Upper lobe of left lung (tissue), 6 donors: Measurements from ENCODE around the gene KIF26B. TPM values are rescaled to one million over a fixed set of nuclear protein-coding genes. Genes with fewer than 3 reads are reported as not detected.

Experiments
- ATAC-seq, 2 donors: fragments of 200-7000 bp; cut with Tn5 transposase; one replicate each; pipeline ENCODE4 v1.9.1; 2022; ENCODE audit warnings: mild to moderate bottlenecking in 2 of 2, moderate library complexity in 2 of 2; ENCODE audit not compliant: low FRiP score in 2 of 2
- DNase-seq, 2 donors: peaks; one replicate each; pipeline ENCODE4 v3.0.0-alpha.2; 2019 to 2020
- H3K27ac ChIP-seq, 4 donors: fragments of 200-600 bp; sonication (generic); one replicate each; pipeline ENCODE4 v1.5.1; 2016 to 2019
- H3K27me3 ChIP-seq, 4 donors: fragments of 200-600 bp; sonication (generic); one replicate each; pipeline ENCODE4 v1.5.1; 2017 to 2019
- H3K36me3 ChIP-seq, 4 donors: fragments of 200-600 bp; sonication (generic); one replicate each; pipeline ENCODE4 v1.5.1; 2016 to 2019
- H3K4me1 ChIP-seq, 4 donors: fragments of 200-600 bp; sonication (generic); one replicate each; pipeline ENCODE4 v1.5.1; 2018 to 2019
- H3K4me3 ChIP-seq, 4 donors: fragments of 200-600 bp; sonication (generic); one replicate each; pipeline ENCODE4 v1.5.1; 2017 to 2019; ENCODE audit warnings: mild to moderate bottlenecking in 2 of 4, moderate library complexity in 1 of 4
- H3K9me3 ChIP-seq, 4 donors: fragments of 200-600 bp; sonication (generic); one replicate each; pipeline ENCODE4 v1.5.1; 2018 to 2019
- EP300 ChIP-seq, 4 donors: sonication (generic); formaldehyde crosslinking; IDR thresholded peaks; one replicate each; pipeline ENCODE4 v1.5.1; 2017; ENCODE audit warnings: antibody characterized with exemption in 4 of 4, control low read depth in 2 of 4
- POLR2A ChIP-seq, 4 donors: fragments of 450-650 bp; IDR thresholded peaks; one replicate each; pipeline ENCODE4 v1.5.1; 2016 to 2017; ENCODE audit warnings: antibody characterized with exemption in 4 of 4, mild to moderate bottlenecking in 2 of 4
- POLR2AphosphoS5 ChIP-seq, 2 donors: sonication (generic); formaldehyde crosslinking; IDR thresholded peaks; one replicate each; pipeline ENCODE4 v1.5.1; 2017; ENCODE audit warnings: antibody characterized with exemption in 2 of 2
- WGBS, 2 donors: methylation state at CpG; one replicate each; pipeline ENCODE4 v1.1.5; 2017 to 2018; 5-methylcytosine and 5-hydroxymethylcytosine counted together
- total RNA-seq, 6 donors: library from RNA; depleted of rRNA in 4 of 6; stranded (reverse); fragments of >200 nt in 4 of 6; gene quantifications; one replicate each; pipeline versions ENCODE4 v1.1.0 to v1.2.1, GENCODE V29; 2016 to 2021
- TF ChIP-seq, protein P1 (sequence below), 6 experiments: fragments of 450-650 bp in 4 of 6; fragments of 200-600 bp in 2 of 6; sonication (generic) in 2 of 6; IDR thresholded peaks; one replicate each; pipeline ENCODE4 v1.5.1; 2016 to 2019; ENCODE audit warnings: antibody characterized with exemption in 6 of 6
- donor health status: DM: no; HTN: no; CAD: no; lungs with moderate emphysema.
- donor health status: DM: no; HTN: yes; CAD: no; lungs with severe emphysema.

KIF26B gene
- total RNA-seq, 6 donors from 2014 or later: 1.2 to 4.3 (median 2.1) TPM

DNA sequence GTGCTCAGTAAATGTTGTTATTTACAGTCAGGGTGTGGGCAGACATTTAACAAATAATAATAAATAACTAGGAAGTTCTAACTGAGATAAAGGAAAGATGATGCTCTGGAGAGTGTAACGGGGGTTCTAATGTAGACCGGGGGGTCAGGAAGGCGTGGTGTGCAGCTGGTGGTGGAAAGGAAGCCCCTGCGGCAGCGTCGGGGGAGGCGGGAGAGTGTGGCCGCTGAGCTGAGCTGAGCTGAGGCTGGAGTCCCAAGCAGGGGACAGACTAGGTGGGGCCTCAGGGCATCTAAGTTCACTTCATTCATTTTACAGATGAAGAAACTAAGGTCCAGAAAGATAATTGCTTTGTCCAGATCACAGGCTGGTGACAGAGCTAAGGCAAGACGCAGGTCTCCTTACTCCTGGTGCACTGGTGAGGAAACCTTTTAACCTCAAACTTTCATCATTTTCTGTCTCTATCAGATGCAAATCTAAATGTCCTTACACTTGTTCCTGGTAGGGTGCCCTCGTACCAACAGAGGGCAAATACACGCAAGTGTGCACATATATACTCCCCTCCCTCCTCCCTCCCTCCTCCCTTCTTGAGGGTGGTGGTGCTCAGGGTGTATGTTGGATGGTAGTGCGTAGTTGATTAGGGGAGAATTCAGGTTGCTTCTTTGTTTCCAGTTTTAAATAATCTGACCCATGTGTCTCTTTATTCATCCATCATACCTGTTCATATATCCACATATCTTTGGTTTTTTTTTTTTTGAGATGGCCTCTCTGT lies 44.1 kb downstream of the KIF26B start:
- Histone ChIP-seq H3K27me3 (no peaks in the 10 kb centered on the region), H3K27ac (no peak overlapping the region), H3K4me3 (no peak overlapping the region), H3K36me3 (no peaks in the 10 kb centered on the region), H3K4me1 (no peaks in the 10 kb centered on the region), H3K9me3 (no peaks in the 10 kb centered on the region)
- TF ChIP-seq, protein P1, sequence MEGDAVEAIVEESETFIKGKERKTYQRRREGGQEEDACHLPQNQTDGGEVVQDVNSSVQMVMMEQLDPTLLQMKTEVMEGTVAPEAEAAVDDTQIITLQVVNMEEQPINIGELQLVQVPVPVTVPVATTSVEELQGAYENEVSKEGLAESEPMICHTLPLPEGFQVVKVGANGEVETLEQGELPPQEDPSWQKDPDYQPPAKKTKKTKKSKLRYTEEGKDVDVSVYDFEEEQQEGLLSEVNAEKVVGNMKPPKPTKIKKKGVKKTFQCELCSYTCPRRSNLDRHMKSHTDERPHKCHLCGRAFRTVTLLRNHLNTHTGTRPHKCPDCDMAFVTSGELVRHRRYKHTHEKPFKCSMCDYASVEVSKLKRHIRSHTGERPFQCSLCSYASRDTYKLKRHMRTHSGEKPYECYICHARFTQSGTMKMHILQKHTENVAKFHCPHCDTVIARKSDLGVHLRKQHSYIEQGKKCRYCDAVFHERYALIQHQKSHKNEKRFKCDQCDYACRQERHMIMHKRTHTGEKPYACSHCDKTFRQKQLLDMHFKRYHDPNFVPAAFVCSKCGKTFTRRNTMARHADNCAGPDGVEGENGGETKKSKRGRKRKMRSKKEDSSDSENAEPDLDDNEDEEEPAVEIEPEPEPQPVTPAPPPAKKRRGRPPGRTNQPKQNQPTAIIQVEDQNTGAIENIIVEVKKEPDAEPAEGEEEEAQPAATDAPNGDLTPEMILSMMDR (IDR thresholded peaks at IDR 0.05): no peak
- no peak for TF ChIP-seq POLR2A (IDR thresholded peaks at IDR 0.05)
- no peak for TF ChIP-seq EP300 (IDR thresholded peaks at IDR 0.05)
- TF ChIP-seq POLR2AphosphoS5 (IDR thresholded peaks at IDR 0.05): no peak
- DNase-seq (no peak), ATAC-seq (no peak)
- 50 to 51% methylated on average over 12 of the region's 12 CpGs for WGBS, 2 donors

DNA sequence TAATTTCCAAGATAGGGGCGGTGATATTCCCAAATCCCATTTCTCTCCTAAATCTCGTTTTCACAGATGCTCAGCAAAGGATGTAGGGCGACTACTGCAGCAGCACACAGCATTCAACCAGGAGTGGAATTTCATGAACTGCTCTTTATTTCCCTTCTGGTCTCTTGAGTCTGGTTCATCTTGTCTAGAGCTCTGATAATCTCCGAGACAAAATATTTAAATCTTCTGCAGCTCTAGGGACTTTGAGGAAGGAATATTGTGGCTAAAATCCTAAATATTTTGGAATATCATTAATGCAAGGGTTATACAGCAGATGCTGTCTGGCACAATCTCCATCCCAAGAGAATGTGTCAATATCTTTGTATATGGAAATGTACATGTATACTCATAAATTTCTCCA lies 45.4 kb downstream of the KIF26B start:
- no peak for TF ChIP-seq POLR2AphosphoS5 (IDR thresholded peaks at IDR 0.05)
- TF ChIP-seq POLR2A (IDR thresholded peaks at IDR 0.05): no peak
- no peak for TF ChIP-seq EP300 (IDR thresholded peaks at IDR 0.05)
- TF ChIP-seq, protein P1 (IDR thresholded peaks at IDR 0.05): no peak
- WGBS, 2 donors: 92 to 94% methylated on average over 4 of the region's 4 CpGs
- no peaks in the 10 kb centered on the region for H3K36me3 ChIP-seq
- no peaks in the 10 kb centered on the region for H3K4me1 ChIP-seq
- DNase-seq: no peak
- no peak for ATAC-seq
- no peak overlapping the region for H3K27ac ChIP-seq
- no peaks in the 10 kb centered on the region for H3K9me3 ChIP-seq
- no peak overlapping the region for H3K4me3 ChIP-seq
- no peaks in the 10 kb centered on the region for H3K27me3 ChIP-seq

DNA sequence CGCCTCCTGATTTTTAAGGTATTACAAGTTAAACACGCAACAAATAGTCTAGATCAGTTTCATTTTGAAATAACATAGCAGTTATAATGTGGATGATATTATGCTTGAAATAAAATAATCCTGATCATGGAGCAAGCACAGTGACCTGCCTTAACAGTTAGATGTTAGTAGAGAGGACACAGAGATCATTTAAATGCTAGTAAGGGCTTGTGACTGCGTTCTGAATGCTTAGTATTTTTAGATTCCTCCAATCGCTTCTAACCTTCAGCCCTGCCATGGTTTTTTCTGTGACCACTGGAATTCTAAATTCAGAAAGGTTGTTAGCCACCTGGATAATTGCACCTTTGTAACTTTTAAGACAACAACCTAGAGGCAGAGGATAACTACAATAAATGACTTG lies 46.4 kb downstream of the KIF26B start:
- H3K4me1 ChIP-seq: no peaks in the 10 kb centered on the region
- 89 to 96% methylated on average over 4 of the region's 4 CpGs for WGBS, 2 donors
- H3K27ac ChIP-seq: no peak overlapping the region
- TF ChIP-seq POLR2A (IDR thresholded peaks at IDR 0.05) (no peak), POLR2AphosphoS5 (IDR thresholded peaks at IDR 0.05) (no peak), EP300 (IDR thresholded peaks at IDR 0.05) (no peak)
- TF ChIP-seq, protein P1 (IDR thresholded peaks at IDR 0.05): no peak
- no peaks in the 10 kb centered on the region for H3K36me3 ChIP-seq
- ATAC-seq (no peak), DNase-seq (no peak)
- H3K27me3 ChIP-seq: no peaks in the 10 kb centered on the region
- no peak overlapping the region for H3K4me3 ChIP-seq
- peaks cover 2 to 5% (median 3%) of the 10 kb centered on the region in 4 donors for H3K9me3 ChIP-seq

DNA sequence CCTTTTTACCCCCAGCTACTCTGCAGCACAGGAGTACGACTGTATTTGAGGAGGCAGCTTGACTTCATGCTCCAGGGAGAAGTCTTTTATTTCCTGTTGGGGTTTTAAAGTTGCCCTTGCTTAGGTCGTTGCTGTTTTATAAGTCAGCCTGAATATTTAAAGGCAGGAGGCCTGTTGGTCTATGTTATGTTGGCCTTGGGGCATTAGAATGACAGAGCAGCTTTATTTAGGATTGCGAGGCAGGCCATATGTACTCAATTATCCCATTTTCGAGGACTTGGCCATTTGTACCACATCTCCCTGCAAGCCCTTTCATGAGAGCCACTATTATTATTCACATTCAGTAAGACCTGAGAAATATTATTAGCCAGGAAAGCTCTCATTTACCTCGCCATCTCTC lies 47.0 kb downstream of the KIF26B start:
- no peaks in the 10 kb centered on the region for H3K27me3 ChIP-seq
- H3K4me1 ChIP-seq: no peaks in the 10 kb centered on the region
- DNase-seq (no peak), ATAC-seq (no peak)
- no peaks in the 10 kb centered on the region for H3K36me3 ChIP-seq
- no peak overlapping the region for H3K4me3 ChIP-seq
- peaks cover 8 to 10% (median 9%) of the 10 kb centered on the region in 4 donors for H3K9me3 ChIP-seq
- H3K27ac ChIP-seq: no peak overlapping the region
- TF ChIP-seq, protein P1 (IDR thresholded peaks at IDR 0.05): no peak
- TF ChIP-seq POLR2AphosphoS5 (IDR thresholded peaks at IDR 0.05) (no peak), EP300 (IDR thresholded peaks at IDR 0.05) (no peak), POLR2A (IDR thresholded peaks at IDR 0.05) (no peak)
- 71 to 72% methylated on average over 5 of the region's 5 CpGs for WGBS, 2 donors

DNA sequence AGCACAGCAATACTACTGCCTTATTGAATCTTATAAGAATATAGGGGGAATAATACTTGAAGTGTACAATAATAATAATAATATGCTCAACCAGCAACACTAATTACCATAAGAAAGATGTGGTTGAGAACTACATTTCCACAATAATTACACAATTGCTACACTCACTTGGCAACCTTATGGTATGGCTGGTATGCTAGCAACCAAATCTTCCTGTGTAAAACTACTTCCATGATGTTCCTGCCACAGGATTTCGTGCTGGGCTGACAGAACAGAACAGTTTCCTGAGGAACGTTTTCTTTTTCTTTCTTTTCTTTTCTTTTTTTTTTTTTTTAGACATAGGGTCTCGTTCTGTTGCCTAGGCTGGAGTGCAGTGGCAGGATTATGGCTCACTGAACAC lies 50.6 kb downstream of the KIF26B start:
- ATAC-seq (no peak), DNase-seq (no peak)
- Histone ChIP-seq H3K27ac (no peak overlapping the region), H3K36me3 (no peaks in the 10 kb centered on the region), H3K9me3 (peaks cover 17 to 29% (median 21%) of the 10 kb centered on the region in 4 donors), H3K4me1 (no peaks in the 10 kb centered on the region), H3K27me3 (no peaks in the 10 kb centered on the region), H3K4me3 (no peak overlapping the region)
- 79 to 82% methylated on average over 3 of the region's 3 CpGs for WGBS, 2 donors
- TF ChIP-seq, protein P1 (IDR thresholded peaks at IDR 0.05): no peak
- TF ChIP-seq POLR2A (IDR thresholded peaks at IDR 0.05) (no peak), POLR2AphosphoS5 (IDR thresholded peaks at IDR 0.05) (no peak), EP300 (IDR thresholded peaks at IDR 0.05) (no peak)
